ENCODE results near the gene CENPP.

Gene CENPP

GRCh38 chr9:92664394-92665152 is 338.8 kb downstream of the CENPP start:
- no peak for DNase-seq

DNA sequence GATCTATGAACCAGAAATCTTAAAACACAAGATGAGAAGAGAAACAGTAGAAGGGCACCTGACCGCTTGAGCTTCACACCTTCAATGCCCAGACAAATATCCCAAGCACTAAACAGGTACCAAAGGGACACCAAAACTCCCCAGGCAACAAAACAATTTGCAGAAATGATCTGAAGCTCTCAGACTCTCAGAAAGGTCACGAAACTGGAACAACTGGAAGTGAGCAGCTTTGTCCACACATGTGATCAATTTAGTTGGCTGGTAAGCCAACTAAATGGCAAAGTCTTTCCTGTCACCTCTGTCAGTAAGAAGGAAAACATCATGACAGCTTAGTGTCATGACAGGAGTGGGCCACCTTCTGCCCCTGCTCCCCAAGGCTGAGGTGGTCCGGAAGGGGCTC is 340.1 kb downstream of the CENPP start:
- DNase-seq = no peak

GRCh38 chr9:92666236-92666635 is 340.5 kb downstream of the CENPP start:
- no peak for DNase-seq

- DNase-seq = no peak
Measured at GRCh38 chr9:92666912-92667532, 341.3 kb downstream of the CENPP start.

- DNase-seq = no peak
Measured at GRCh38 chr9:92668746-92669526, 343.2 kb downstream of the CENPP start.

DNA sequence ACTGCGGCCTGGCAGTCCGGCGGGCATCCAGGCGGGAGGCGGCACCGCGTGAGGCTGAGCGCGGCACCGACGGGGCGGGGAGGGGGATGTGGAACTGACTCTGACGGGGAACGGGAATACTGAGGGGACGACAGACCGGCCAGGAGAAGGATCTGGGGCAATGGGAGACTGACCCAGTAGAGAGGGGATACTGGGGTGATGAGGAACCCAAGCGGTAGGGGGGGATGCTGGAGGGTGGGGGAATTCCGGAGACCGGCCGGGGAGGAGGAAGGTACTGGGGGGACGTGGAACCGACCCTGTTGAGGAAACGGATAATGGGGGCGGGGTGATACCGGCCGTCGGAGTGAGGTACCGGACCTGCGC is 343.8 kb downstream of the CENPP start:
- no peak for DNase-seq

Data from NCI-H2171 (cell line).